Gastroesophageal sphincter (tissue), 4 donors: ENCODE results near the gene IFI30. TPM values are rescaled to one million over a fixed set of nuclear protein-coding genes. Genes with fewer than 3 reads are reported as not detected.

Source experiments
- ATAC-seq: fragments of 150-250 bp; one replicate; pipeline ENCODE4 v1.9.1; 2016; ENCODE audit warnings: mild to moderate bottlenecking, moderate library complexity
- H3K27ac ChIP-seq, 4 donors: fragments of 200-600 bp; sonication (generic) in 3 of 4; 1 replicate in 3 of 4; 2 replicates in 1 of 4; pipeline ENCODE4 v1.5.1; 2016 to 2019
- H3K27me3 ChIP-seq: fragments of 200-600 bp; sonication (generic); one replicate; pipeline ENCODE4 v1.5.1; 2019
- H3K36me3 ChIP-seq, 2 donors: fragments of 200-600 bp; sonication (generic); one replicate each; pipeline ENCODE4 v1.5.1; 2019; ENCODE audit warnings: control low read depth in 1 of 2
- H3K4me1 ChIP-seq, 3 donors: fragments of 200-600 bp; sonication (generic); 1 replicate in 2 of 3; 2 replicates in 1 of 3; pipeline ENCODE4 v1.5.1; 2016 to 2019; ENCODE audit warnings: control low read depth in 2 of 3
- H3K4me3 ChIP-seq, 2 donors: fragments of 200-600 bp; sonication (generic); one replicate each; pipeline ENCODE4 v1.5.1; 2019; ENCODE audit warnings: mild to moderate bottlenecking in 1 of 2, moderate library complexity in 1 of 2
- H3K9me3 ChIP-seq, 3 donors: fragments of 200-600 bp; sonication (generic); one replicate each; pipeline ENCODE4 v1.5.1; 2017 to 2019; ENCODE audit warnings: control low read depth in 2 of 3
- CTCF ChIP-seq, 4 experiments: fragments of 200-600 bp in 2 of 4; fragments of 450-650 bp in 2 of 4; sonication (generic) in 1 of 4; IDR thresholded peaks; one replicate each; pipeline ENCODE4 v1.5.1; 2017 to 2019; ENCODE audit warnings: antibody characterized with exemption in 4 of 4, mild to moderate bottlenecking in 2 of 4, moderate library complexity in 2 of 4
- EP300 ChIP-seq: sonication (generic); formaldehyde crosslinking; IDR thresholded peaks from one replicate; pipeline ENCODE4 v1.6.1; 2017; ENCODE audit warnings: antibody characterized with exemption, mild to moderate bottlenecking
- POLR2A ChIP-seq, 2 donors: fragments of 450-650 bp; IDR thresholded peaks; one replicate each; pipeline ENCODE4 v1.6.1; 2017; ENCODE audit warnings: antibody characterized with exemption in 2 of 2, mild to moderate bottlenecking in 2 of 2, moderate library complexity in 1 of 2
- POLR2AphosphoS5 ChIP-seq: sonication (generic); formaldehyde crosslinking; IDR thresholded peaks from one replicate; pipeline ENCODE4 v1.6.1; 2017; ENCODE audit warnings: antibody characterized with exemption
- WGBS, 2 donors: methylation state at CpG; one replicate each; pipeline ENCODE4 v1.1.5; 2018; ENCODE audit warnings: low coverage in 1 of 2; 5-methylcytosine and 5-hydroxymethylcytosine counted together
- total RNA-seq, 4 donors: library from RNA; depleted of rRNA; stranded (reverse); fragments of >200 nt; gene quantifications; one replicate each; pipeline ENCODE4 v1.1.0, GENCODE V29; 2016

Gene IFI30
- total RNA-seq, 4 donors from 2014 or later = 4.4 to 79.6 (median 40.8) TPM

GRCh38 chr19:18211683-18212082 is 38.1 kb downstream of the IFI30 start:
- ATAC-seq = no peak
- no peak overlapping the region for H3K4me3 ChIP-seq
- peaks cover 0 to 13% (median 0%) of the 10 kb centered on the region in 3 donors for H3K4me1 ChIP-seq
- peaks cover 28% of the 10 kb centered on the region for H3K27me3 ChIP-seq
- no peaks in the 10 kb centered on the region for H3K9me3 ChIP-seq
- WGBS, 2 donors = no CpG with 5 or more reads among the region's 14 CpGs
- H3K27ac ChIP-seq = no peak overlapping the region
- no peaks in the 10 kb centered on the region for H3K36me3 ChIP-seq
- no peak for TF ChIP-seq POLR2A (IDR thresholded peaks at IDR 0.05)
- no peak for TF ChIP-seq EP300
- TF ChIP-seq POLR2AphosphoS5 = no peak

- no peaks in the 10 kb centered on the region for H3K9me3 ChIP-seq
- WGBS, 2 donors = 39 to 77% methylated on average over 5 to 6 of the region's 7 CpGs
- no peak overlapping the region for H3K27ac ChIP-seq
- no peak overlapping the region for H3K4me3 ChIP-seq
- H3K4me1 ChIP-seq = no peaks in the 10 kb centered on the region
- H3K36me3 ChIP-seq = no peaks in the 10 kb centered on the region
- TF ChIP-seq CTCF (IDR thresholded peaks at IDR 0.05) (no peak), POLR2A (IDR thresholded peaks at IDR 0.05) (no peak), EP300 (no peak), POLR2AphosphoS5 (no peak)
- H3K27me3 ChIP-seq = peaks cover 18% of the 10 kb centered on the region
- ATAC-seq = no peak
These were observed 41.3 kb downstream of the IFI30 start for GRCh38 chr19:18214779-18215433.

GRCh38 chr19:18216789-18217188 is 43.2 kb downstream of the IFI30 start:
- Histone ChIP-seq H3K9me3 (no peaks in the 10 kb centered on the region), H3K4me3 (no peak overlapping the region), H3K27ac (no peak overlapping the region), H3K27me3 (peaks cover 27% of the 10 kb centered on the region), H3K36me3 (no peaks in the 10 kb centered on the region), H3K4me1 (peaks cover 0 to 8% (median 0%) of the 10 kb centered on the region in 3 donors)
- no peak for ATAC-seq
- TF ChIP-seq CTCF (IDR thresholded peaks at IDR 0.05) = no peak
- TF ChIP-seq EP300 = no peak
- TF ChIP-seq POLR2A (IDR thresholded peaks at IDR 0.05) = no peak
- TF ChIP-seq POLR2AphosphoS5 = no peak
- WGBS, 2 donors = 100% methylated on average over 1 of the region's 8 CpGs; no CpG with 5 or more reads in 1 of the 2 donors

GRCh38 chr19:18218159-18218558 is 44.5 kb downstream of the IFI30 start:
- H3K27me3 ChIP-seq = peaks cover 28% of the 10 kb centered on the region
- H3K36me3 ChIP-seq = no peaks in the 10 kb centered on the region
- H3K9me3 ChIP-seq = no peaks in the 10 kb centered on the region
- no peak overlapping the region for H3K27ac ChIP-seq
- ATAC-seq = no peak
- WGBS, 2 donors = 75 to 80% methylated on average over 1 to 5 of the region's 17 CpGs
- no peak for TF ChIP-seq POLR2A (IDR thresholded peaks at IDR 0.05)
- TF ChIP-seq CTCF (IDR thresholded peaks at IDR 0.05) = no peak
- TF ChIP-seq EP300 = no peak
- no peak for TF ChIP-seq POLR2AphosphoS5
- peaks cover 0 to 8% (median 0%) of the 10 kb centered on the region in 3 donors for H3K4me1 ChIP-seq
- H3K4me3 ChIP-seq = no peak overlapping the region

GRCh38 chr19:18218600-18218999 is 45.0 kb downstream of the IFI30 start:
- no peak for TF ChIP-seq CTCF (IDR thresholded peaks at IDR 0.05)
- no peak for TF ChIP-seq EP300
- TF ChIP-seq POLR2A (IDR thresholded peaks at IDR 0.05) = no peak
- 85 to 100% methylated on average over 1 to 2 of the region's 3 CpGs for WGBS, 2 donors
- Histone ChIP-seq H3K9me3 (no peaks in the 10 kb centered on the region), H3K4me3 (no peak overlapping the region), H3K36me3 (no peaks in the 10 kb centered on the region), H3K4me1 (peaks cover 0 to 8% (median 0%) of the 10 kb centered on the region in 3 donors), H3K27ac (no peak overlapping the region), H3K27me3 (peaks cover 24% of the 10 kb centered on the region)
- no peak for ATAC-seq
